Occipital lobe (tissue), 2 donors: Measurements from ENCODE around the gene DDX52. TPM values are rescaled to one million over a fixed set of nuclear protein-coding genes. Genes with fewer than 3 reads are reported as not detected.
"Not testable (repeated sequence)": the region's sequence is repeated elsewhere in the genome, so short reads cannot be mapped to it uniquely, and the experiment has no call there.

ENCODE experiments used
- DNase-seq: peaks from one replicate; lab custom pipeline; 2025; lab: John Stamatoyannopoulos, UW
- total RNA-seq: library from RNA; depleted of rRNA; stranded (reverse); fragments of >200 nt; gene quantifications from one replicate; pipeline ENCODE4 v1.2.3, GENCODE V29; 2014

Gene DDX52, protein sequence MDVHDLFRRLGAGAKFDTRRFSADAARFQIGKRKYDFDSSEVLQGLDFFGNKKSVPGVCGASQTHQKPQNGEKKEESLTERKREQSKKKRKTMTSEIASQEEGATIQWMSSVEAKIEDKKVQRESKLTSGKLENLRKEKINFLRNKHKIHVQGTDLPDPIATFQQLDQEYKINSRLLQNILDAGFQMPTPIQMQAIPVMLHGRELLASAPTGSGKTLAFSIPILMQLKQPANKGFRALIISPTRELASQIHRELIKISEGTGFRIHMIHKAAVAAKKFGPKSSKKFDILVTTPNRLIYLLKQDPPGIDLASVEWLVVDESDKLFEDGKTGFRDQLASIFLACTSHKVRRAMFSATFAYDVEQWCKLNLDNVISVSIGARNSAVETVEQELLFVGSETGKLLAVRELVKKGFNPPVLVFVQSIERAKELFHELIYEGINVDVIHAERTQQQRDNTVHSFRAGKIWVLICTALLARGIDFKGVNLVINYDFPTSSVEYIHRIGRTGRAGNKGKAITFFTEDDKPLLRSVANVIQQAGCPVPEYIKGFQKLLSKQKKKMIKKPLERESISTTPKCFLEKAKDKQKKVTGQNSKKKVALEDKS
- 37.9 TPM for total RNA-seq

DNA sequence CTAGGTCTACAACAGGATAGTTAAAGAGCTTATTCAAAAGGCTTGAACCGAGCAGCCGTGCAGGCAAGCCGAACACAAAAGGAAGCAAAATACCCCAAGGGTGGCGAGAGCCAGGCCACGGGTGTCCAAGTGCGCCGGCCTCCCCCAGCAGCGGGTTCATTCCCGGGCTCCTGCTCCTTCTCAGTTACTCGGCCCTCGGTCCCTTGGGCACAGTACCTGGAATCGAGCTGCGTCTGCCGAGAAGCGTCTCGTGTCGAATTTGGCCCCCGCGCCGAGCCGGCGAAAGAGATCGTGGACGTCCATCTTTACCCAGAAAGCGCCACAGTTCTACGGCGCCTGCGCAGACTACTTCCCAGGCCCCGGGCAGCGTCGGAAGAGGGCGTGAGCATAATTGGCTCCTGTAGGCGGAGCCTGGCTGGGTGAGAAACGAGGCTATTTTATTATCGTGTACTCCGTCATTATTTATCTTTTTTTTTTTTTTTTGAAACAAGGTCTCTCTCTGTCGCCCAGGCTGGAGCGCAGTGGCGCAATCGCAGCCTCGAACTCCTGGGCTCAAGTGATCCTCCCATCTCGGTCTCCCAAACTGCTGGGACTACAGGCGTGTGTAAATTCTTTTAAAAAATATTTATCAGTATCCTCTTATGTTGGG lies at the start of gene DDX52:
Gene DDX52, minus strand, starts transcription at position 329 of the 649 bp plus-strand sequence. Its CDS starts 26 bp downstream, at position 303.
- peak; percentile 82 for DNase-seq

GRCh38 chr17:37691807-37692206 lies 48.6 kb upstream of the DDX52 start:
- DNase-seq: no peak

- DNase-seq: no peak
Observed at GRCh38 chr17:37689317-37689716, 46.1 kb upstream of the DDX52 start.

- DNase-seq: no peak
Observed at GRCh38 chr17:37683454-37683984, 40.3 kb upstream of the DDX52 start.

- no peak for DNase-seq
Observed at GRCh38 chr17:37682007-37682406, 38.8 kb upstream of the DDX52 start.

GRCh38 chr17:37679995-37680394 lies 36.7 kb upstream of the DDX52 start:
- not testable (repeated sequence) for DNase-seq

- DNase-seq: no peak
Observed at GRCh38 chr17:37678036-37678435, 34.8 kb upstream of the DDX52 start.

DNA sequence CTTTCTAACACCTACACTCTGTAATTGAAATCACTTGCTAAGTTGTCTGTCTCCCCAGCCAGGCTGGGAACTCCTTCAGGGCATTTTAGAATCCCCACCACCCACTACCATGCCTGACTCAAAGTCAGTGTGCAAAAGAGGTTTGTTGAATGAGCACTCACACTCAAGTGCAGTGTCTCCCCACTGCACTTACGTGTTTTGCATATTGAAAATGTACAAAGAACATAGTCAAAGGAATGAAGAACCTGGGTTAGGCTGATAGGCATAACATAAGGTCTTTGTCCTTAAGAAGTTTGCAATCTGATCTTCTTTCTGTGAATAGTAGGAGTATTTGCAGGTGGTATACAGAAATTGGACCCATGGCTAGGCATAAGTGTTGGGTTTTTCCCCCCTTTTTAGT lies 33.8 kb upstream of the DDX52 start:
- no peak for DNase-seq

GRCh38 chr17:37676115-37676925 lies 33.1 kb upstream of the DDX52 start:
- DNase-seq: no peak

DNA sequence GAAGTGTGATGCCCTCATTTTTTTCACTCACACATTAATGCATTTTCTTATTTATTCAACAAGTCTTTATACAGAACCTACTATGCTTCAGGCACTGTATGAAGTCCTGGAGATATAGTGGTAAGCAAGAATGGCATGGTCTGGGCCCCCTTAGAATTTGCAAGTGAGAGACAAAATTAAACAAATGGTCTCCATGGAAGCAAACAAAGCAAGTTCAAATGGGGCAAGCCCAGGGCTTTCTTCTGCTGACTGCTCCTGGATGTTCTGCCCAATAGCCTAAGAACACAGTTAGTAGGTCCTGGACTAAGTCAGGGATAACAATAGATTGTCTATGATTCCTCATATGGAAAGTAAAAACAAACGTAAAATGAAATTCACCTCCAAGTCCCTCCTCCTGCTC lies 31.3 kb upstream of the DDX52 start:
- DNase-seq: no peak

- no peak for DNase-seq
Observed at GRCh38 chr17:37673386-37673785, 30.1 kb upstream of the DDX52 start.

DNA sequence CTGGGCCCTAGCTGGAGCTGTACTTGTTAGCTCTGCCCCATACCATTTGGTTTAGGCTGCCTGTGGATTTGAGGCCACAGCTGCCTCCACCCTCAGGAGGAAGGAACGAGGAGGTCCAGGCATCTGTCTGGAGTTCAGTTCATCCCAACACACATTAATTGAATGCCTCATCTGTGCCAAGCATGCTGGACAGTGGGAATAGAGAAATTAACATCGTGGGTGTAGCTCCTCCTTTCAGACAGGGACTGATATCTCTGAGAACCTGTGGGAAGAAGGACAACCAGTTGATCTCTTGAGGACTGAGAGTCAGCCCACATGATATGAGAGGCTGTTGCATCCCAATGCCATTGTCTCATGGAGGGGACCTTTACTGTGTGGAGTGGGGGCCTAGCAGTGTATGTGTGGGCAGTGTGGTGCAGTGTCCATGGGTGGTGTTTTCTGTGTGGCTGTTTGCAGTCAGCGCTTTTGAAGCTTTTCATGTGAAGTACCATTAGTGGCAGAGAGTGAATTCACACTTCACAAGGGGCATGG lies 29.4 kb upstream of the DDX52 start:
- DNase-seq: no peak

DNA sequence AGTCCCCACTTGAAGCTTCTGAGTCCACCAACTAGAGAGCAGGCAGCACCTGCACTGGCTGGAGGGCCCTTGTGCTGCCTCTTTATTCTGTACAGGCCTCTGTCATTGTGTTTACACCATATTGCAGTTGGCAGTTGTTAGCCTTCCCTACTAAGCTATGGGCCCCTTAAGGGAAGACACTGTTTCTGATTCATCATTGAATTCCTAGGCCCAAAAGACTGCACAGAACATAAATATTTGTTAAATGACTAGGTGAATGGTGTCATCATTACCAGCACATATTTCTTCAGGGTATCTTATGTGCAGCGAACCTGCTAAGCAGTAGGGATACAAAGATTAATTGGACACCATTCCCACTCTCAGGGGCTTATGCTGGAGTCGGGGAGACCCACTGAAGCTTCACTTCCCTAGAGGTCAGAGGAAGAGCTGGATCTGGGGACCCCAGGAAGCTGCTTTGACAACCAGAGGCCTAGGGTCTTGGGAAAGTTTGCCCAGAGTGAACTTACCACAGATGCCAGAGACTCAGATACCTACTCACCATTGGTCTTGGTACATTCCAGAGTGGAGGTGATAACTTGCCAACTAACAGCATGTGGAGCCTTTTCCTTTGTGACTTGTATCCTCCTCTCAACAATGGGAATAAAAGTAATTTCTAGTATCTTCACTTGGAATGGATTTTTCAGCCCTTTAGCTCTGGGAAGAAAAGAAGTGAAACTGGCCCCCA lies 28.7 kb upstream of the DDX52 start:
- DNase-seq: no peak

GRCh38 chr17:37671028-37671823 lies 28.0 kb upstream of the DDX52 start:
- no peak for DNase-seq

DNA sequence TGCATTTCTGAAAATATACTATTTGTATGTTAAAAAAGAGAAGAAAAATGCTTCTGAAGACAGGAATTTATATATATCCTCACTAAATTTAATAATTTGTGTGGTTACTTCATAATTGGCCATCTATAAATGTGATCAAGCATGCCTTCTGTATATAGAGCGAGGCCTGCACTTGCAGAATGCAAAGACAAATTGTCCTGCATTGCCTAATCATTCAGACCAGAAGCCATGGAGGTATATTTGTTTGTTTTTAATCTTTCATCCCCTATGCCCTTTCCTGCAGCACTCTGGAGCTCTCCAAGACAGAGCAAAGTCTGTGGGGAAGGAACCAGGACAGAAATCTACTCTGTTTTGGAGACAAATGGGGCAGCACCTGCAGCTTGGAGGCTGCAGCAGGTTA lies 23.8 kb upstream of the DDX52 start:
- DNase-seq: no peak

DNA sequence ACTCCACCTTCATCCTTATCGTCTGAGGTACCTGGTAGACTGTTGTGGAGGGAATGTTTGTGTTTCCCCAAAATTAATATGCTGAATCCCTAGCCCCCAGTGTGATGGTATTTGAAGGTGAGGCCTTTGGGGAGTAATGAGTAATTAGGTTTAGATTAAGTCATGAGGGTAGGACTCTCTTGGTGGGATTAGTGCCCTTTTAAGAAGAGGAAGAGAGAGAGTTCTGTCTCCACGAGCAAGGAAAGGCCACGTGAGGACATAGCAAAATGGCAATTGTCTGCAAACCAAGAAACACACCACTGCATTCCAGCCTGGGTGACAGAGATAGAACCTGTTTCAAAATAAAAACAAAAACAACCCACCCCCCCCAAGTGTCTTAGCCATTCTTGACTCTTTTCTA lies 21.0 kb upstream of the DDX52 start:
- DNase-seq: no peak

GRCh38 chr17:37662353-37662752 lies 19.1 kb upstream of the DDX52 start:
- DNase-seq: no peak

- no peak for DNase-seq
Observed at GRCh38 chr17:37661400-37662014, 18.3 kb upstream of the DDX52 start.

DNA sequence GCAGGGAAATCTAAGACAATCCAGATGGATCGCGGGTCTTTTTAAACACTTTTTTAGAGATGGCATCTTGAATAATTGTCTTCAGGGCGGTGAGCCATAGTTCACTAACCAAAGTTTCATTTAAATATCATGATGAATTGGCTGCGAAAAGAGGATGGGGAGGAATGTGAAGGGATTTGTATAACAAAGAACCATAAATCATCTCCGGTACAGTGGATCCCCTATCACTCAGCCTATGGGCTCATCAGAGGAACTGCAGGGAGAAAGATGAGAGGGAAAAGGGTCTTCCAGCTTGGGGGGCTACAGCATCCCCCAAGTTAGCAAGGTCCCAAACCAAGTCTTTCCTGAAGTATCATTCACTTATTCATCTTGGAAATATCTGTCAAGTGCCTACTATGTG lies 16.7 kb upstream of the DDX52 start:
- DNase-seq: no peak
